Measurements from ENCODE around the gene COMT.

DNA sequence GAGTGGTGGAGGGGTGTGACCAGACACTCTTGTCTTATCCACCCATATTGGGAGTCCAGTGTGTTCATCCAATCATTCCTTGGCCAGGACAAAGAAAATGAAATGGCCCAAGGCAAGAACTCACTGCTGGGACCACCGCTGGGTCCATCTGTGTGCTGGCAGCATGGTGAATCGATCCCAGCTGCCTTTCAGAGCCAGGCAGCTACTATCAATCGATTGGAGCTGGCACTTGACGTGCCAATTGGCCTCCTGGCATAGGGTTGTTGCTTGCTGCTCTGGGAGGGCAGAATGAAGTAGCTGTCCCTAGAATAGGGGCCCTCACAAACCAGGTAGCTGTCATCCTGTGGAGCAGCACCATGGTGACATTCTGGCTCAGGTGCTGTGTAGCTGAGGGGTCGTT is 76.4 kb downstream of the COMT start:
- TF ChIP-seq, protein P1, sequence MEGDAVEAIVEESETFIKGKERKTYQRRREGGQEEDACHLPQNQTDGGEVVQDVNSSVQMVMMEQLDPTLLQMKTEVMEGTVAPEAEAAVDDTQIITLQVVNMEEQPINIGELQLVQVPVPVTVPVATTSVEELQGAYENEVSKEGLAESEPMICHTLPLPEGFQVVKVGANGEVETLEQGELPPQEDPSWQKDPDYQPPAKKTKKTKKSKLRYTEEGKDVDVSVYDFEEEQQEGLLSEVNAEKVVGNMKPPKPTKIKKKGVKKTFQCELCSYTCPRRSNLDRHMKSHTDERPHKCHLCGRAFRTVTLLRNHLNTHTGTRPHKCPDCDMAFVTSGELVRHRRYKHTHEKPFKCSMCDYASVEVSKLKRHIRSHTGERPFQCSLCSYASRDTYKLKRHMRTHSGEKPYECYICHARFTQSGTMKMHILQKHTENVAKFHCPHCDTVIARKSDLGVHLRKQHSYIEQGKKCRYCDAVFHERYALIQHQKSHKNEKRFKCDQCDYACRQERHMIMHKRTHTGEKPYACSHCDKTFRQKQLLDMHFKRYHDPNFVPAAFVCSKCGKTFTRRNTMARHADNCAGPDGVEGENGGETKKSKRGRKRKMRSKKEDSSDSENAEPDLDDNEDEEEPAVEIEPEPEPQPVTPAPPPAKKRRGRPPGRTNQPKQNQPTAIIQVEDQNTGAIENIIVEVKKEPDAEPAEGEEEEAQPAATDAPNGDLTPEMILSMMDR (conservative IDR thresholded peaks at IDR 0.05; ENCODE audit: low read depth, low read length), result no peak
- no peak for TF ChIP-seq POLR2A (IDR thresholded peaks at IDR 0.05; ENCODE audit: low read depth, low read length)
- TF ChIP-seq, protein P2, sequence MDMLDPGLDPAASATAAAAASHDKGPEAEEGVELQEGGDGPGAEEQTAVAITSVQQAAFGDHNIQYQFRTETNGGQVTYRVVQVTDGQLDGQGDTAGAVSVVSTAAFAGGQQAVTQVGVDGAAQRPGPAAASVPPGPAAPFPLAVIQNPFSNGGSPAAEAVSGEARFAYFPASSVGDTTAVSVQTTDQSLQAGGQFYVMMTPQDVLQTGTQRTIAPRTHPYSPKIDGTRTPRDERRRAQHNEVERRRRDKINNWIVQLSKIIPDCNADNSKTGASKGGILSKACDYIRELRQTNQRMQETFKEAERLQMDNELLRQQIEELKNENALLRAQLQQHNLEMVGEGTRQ (IDR thresholded peaks at IDR 0.05; ENCODE audit: low read depth, low read length), result no peak
- no peak for TF ChIP-seq MAZ (IDR thresholded peaks at IDR 0.05; ENCODE audit: borderline replicate concordance, low read depth, low read length)
- no peak for TF ChIP-seq CEBPB (IDR thresholded peaks at IDR 0.05; ENCODE audit: low read depth, low read length)
- no peak for TF ChIP-seq MAFK (IDR thresholded peaks at IDR 0.05; ENCODE audit: low read depth, low read length)
- TF ChIP-seq RAD21 (IDR thresholded peaks at IDR 0.05; ENCODE audit: low read length), result no peak
- no peak for TF ChIP-seq FOS (IDR thresholded peaks at IDR 0.05; ENCODE audit: low read depth, low read length)
- TF ChIP-seq RCOR1 (IDR thresholded peaks at IDR 0.05; ENCODE audit: insufficient replicate concordance, low read length), result no peak
- TF ChIP-seq MXI1 (IDR thresholded peaks at IDR 0.05; ENCODE audit: borderline replicate concordance, low read depth, low read length), result no peak
